PC-9 (cell line): Measurements from ENCODE around the gene NAV3. TPM values are rescaled to one million over a fixed set of nuclear protein-coding genes. Genes with fewer than 3 reads are reported as not detected.
A peak's percentile ranks its signal among the peaks of the same experiment; 100 is the strongest.

ENCODE experiments used
- BruUV-seq: library from RNA; stranded (reverse); fragments of 400-500 nt; replicated peaks from 2 replicates; lab custom pipeline; 2021; lab: Mats Ljungman, UMichigan
- CTCF ChIA-PET: fragments of 300-600 bp; sonication (Branson Sonifier 250); formaldehyde crosslinking; loops from one replicate; lab custom pipeline; 2022; ENCODE audit warnings: antibody characterized with exemption; lab: Charles Lee
- POLR2A ChIA-PET: fragments of 300-600 bp; sonication (Branson Sonifier 250); formaldehyde crosslinking; loops from one replicate; lab custom pipeline; 2022; ENCODE audit warnings: antibody characterized with exemption; ENCODE audit not compliant: unreplicated experiment; lab: Charles Lee
- DNase-seq, 2 experiments: peaks; one replicate each; pipeline versions ENCODE4 v3.0.0 to v3.0.0-alpha.2; 2015 to 2022; ENCODE audit warnings: mixed read lengths in 1 of 2
- H2AFZ ChIP-seq: fragments of 200-600 bp; sonication (generic); 2 replicates; pipeline ENCODE4 v1.8.1; 2017; ENCODE audit warnings: antibody characterized with exemption
- H3F3A ChIP-seq: fragments of 200-600 bp; sonication (generic); 2 replicates; pipeline ENCODE4 v1.8.1; 2017; ENCODE audit warnings: antibody characterized with exemption, mild to moderate bottlenecking, low read depth; ENCODE audit not compliant: insufficient read depth
- H3K27ac ChIP-seq: fragments of 200-600 bp; sonication (generic); 2 replicates; pipeline ENCODE4 v1.6.1; 2016; ENCODE audit warnings: mixed run types
- H3K27me3 ChIP-seq: fragments of 200-600 bp; sonication (generic); 2 replicates; pipeline ENCODE4 v1.6.1; 2016; ENCODE audit warnings: low read depth, mixed run types; ENCODE audit not compliant: insufficient read depth
- H3K36me3 ChIP-seq: fragments of 200-600 bp; sonication (generic); 2 replicates; pipeline ENCODE4 v1.6.1; 2016; ENCODE audit warnings: low read depth, mixed run types
- H3K4me1 ChIP-seq: fragments of 200-600 bp; sonication (generic); replicated peaks from 2 replicates; pipeline ENCODE4 v1.6.1; 2016; ENCODE audit warnings: mixed run types; ENCODE audit not compliant: insufficient read depth
- H3K4me2 ChIP-seq: fragments of 200-600 bp; sonication (generic); 2 replicates; pipeline ENCODE4 v1.6.1; 2017; ENCODE audit warnings: mixed run types
- H3K4me3 ChIP-seq: fragments of 200-600 bp; sonication (generic); 2 replicates; pipeline ENCODE4 v1.6.1; 2016; ENCODE audit warnings: mixed run types
- H3K79me2 ChIP-seq: fragments of 200-600 bp; sonication (generic); 2 replicates; pipeline ENCODE4 v1.6.1; 2017; ENCODE audit warnings: low read depth, mixed run types
- H3K9me2 ChIP-seq: fragments of 200-600 bp; sonication (generic); 2 replicates; pipeline ENCODE4 v1.8.1; 2017; ENCODE audit warnings: mild to moderate bottlenecking; ENCODE audit not compliant: insufficient read depth
- H3K9me3 ChIP-seq: fragments of 200-600 bp; sonication (generic); 2 replicates; pipeline ENCODE4 v1.8.1; 2016; ENCODE audit warnings: low read depth; ENCODE audit not compliant: insufficient read depth
- H4K20me1 ChIP-seq: fragments of 200-600 bp; sonication (generic); 2 replicates; pipeline ENCODE4 v1.8.1; 2017; ENCODE audit not compliant: insufficient read depth
- EZH2 ChIP-seq: fragments of 200-600 bp; sonication (generic); IDR thresholded peaks from 2 replicates; pipeline ENCODE4 v1.8.0; 2017; ENCODE audit warnings: antibody characterized with exemption, low read depth
- intact Hi-C: fragments of 100-400 bp; cut with micrococcal nuclease; formaldehyde crosslinking; loops from one replicate; pipeline ENCODE4 v1.10.0; 2022; ENCODE audit not compliant: unreplicated experiment
- total RNA-seq: library from RNA; stranded (reverse); gene quantifications from 2 replicates; pipeline ENCODE4 v1.2.3, GENCODE V29; 2021
- TF ChIP-seq, protein P1 (sequence below): fragments of 200-600 bp; sonication (generic); conservative IDR thresholded peaks from 2 replicates; pipeline ENCODE4 v1.6.1; 2017; ENCODE audit warnings: mixed run types, antibody characterized with exemption, mild to moderate bottlenecking, moderate library complexity

NAV3 gene
- total RNA-seq, 1 experiment from 2014 or later: 13.6 TPM

- Histone ChIP-seq H3K27ac (no peak overlapping the region), H3K4me3 (no peak overlapping the region), H2AFZ (no peak overlapping the region), H3K4me1 (no peaks in the 10 kb centered on the region), H3K9me3 (no peaks in the 10 kb centered on the region), H3K27me3 (no peaks in the 10 kb centered on the region), H3K9me2 (no peaks in the 10 kb centered on the region), H3F3A (no peaks in the 10 kb centered on the region), H3K36me3 (no peaks in the 10 kb centered on the region), H3K4me2 (no peak overlapping the region), H4K20me1 (no peaks in the 10 kb centered on the region), H3K79me2 (no peaks in the 10 kb centered on the region)
- TF ChIP-seq EZH2: no peak
- TF ChIP-seq, protein P1, sequence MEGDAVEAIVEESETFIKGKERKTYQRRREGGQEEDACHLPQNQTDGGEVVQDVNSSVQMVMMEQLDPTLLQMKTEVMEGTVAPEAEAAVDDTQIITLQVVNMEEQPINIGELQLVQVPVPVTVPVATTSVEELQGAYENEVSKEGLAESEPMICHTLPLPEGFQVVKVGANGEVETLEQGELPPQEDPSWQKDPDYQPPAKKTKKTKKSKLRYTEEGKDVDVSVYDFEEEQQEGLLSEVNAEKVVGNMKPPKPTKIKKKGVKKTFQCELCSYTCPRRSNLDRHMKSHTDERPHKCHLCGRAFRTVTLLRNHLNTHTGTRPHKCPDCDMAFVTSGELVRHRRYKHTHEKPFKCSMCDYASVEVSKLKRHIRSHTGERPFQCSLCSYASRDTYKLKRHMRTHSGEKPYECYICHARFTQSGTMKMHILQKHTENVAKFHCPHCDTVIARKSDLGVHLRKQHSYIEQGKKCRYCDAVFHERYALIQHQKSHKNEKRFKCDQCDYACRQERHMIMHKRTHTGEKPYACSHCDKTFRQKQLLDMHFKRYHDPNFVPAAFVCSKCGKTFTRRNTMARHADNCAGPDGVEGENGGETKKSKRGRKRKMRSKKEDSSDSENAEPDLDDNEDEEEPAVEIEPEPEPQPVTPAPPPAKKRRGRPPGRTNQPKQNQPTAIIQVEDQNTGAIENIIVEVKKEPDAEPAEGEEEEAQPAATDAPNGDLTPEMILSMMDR: no peak
- no peak for DNase-seq
- no TSS peak for BruUV-seq
- CTCF ChIA-PET: no interaction called here
- intact Hi-C loops: no loop called here
- POLR2A ChIA-PET: interaction anchor here (0.6 kb wide), 1 partner anchor 11 kb away, joined by 4 read pairs; no protein-coding TSS in a partner anchor
Observed at GRCh38 chr12:78177298-78177697, 346.6 kb downstream of the NAV3 start.

DNA sequence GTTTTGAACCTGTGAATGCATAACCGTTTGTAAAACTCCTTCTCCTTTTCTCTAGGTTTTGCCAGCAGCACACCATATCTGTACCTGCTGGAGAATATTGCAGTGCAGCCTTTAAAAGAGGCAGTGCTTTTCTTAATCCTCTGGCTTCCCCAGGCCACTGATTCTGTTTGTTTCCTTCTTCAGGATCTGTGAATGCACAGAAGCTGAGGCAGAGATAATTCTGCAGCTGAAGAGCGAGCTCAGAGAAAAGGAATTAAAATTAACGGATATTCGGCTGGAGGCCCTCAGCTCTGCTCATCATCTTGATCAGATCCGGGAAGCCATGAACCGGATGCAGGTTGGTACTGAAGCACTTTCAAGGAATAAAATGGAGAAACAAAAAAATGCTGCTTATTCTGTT, 348.7 kb downstream of the NAV3 start:
- Histone ChIP-seq H3K9me2 (no peaks in the 10 kb centered on the region), H3K4me3 (no peak overlapping the region), H3K4me2 (no peak overlapping the region), H3K4me1 (no peaks in the 10 kb centered on the region), H3K36me3 (no peaks in the 10 kb centered on the region), H2AFZ (no peak overlapping the region), H3F3A (no peaks in the 10 kb centered on the region), H4K20me1 (no peaks in the 10 kb centered on the region), H3K27ac (no peak overlapping the region), H3K27me3 (no peaks in the 10 kb centered on the region), H3K79me2 (no peaks in the 10 kb centered on the region), H3K9me3 (no peaks in the 10 kb centered on the region)
- no peak for DNase-seq
- no TSS peak for BruUV-seq
- ChIA-PET CTCF (no interaction called here), POLR2A (no interaction called here)
- intact Hi-C loops: no loop called here
- TF ChIP-seq, protein P1: no peak
- no peak for TF ChIP-seq EZH2

GRCh38 chr12:78181544-78182162, 351.0 kb downstream of the NAV3 start:
- no peak overlapping the region for H3K4me3 ChIP-seq
- H3K36me3 ChIP-seq: no peaks in the 10 kb centered on the region
- BruUV-seq: no TSS peak
- POLR2A ChIA-PET: no interaction called here
- no peak overlapping the region for H2AFZ ChIP-seq
- TF ChIP-seq EZH2: no peak
- TF ChIP-seq, protein P1: peak; percentile 83
- H3K4me2 ChIP-seq: no peak overlapping the region
- no peaks in the 10 kb centered on the region for H3K9me2 ChIP-seq
- no peaks in the 10 kb centered on the region for H3F3A ChIP-seq
- intact Hi-C loops: no loop called here
- CTCF ChIA-PET: no interaction called here
- no peak overlapping the region for H3K27ac ChIP-seq
- no peaks in the 10 kb centered on the region for H3K27me3 ChIP-seq
- DNase-seq: no peak
- no peaks in the 10 kb centered on the region for H3K9me3 ChIP-seq
- H3K4me1 ChIP-seq: no peaks in the 10 kb centered on the region
- H4K20me1 ChIP-seq: no peaks in the 10 kb centered on the region
- no peaks in the 10 kb centered on the region for H3K79me2 ChIP-seq
